ENCODE data around the gene MYL12B.

GRCh38 chr18:3226048-3226447 is 35.9 kb upstream of the MYL12B start:
- TF ChIP-seq ZC3H11A (IDR thresholded peaks at IDR 0.05) (no peak), RFX5 (IDR thresholded peaks at IDR 0.05) (no peak), CTCF (IDR thresholded peaks at IDR 0.05) (no peak), POLR2A (IDR thresholded peaks at IDR 0.05; ENCODE audit: low read length) (no peak), HDAC2 (IDR thresholded peaks at IDR 0.05) (no peak), ZFP36 (IDR thresholded peaks at IDR 0.05; ENCODE audit: borderline replicate concordance, partially characterized antibody) (no peak), RCOR1 (IDR thresholded peaks at IDR 0.05; ENCODE audit: low read depth, low read length) (no peak), SREBF2 (IDR thresholded peaks at IDR 0.05) (no peak), EP300 (IDR thresholded peaks at IDR 0.05) (no peak), HEYL (CRISPR knock-in tag; IDR thresholded peaks at IDR 0.05) (no peak), REST (IDR thresholded peaks at IDR 0.05) (no peak)
